IMR-90 (cell line): ENCODE data around the gene ZNF227. TPM values are rescaled to one million over a fixed set of nuclear protein-coding genes. Genes with fewer than 3 reads are reported as not detected.
"Not testable (repeated sequence)": the region's sequence is repeated elsewhere in the genome, so short reads cannot be mapped to it uniquely, and the experiment has no call there.

Experiments
- ATAC-seq: fragments of 200-7000 bp; cut with Tn5 transposase; 2 replicates; pipeline ENCODE4 v1.9.1; 2020; ENCODE audit warnings: low read depth, mild to moderate bottlenecking, moderate library complexity
- BruUV-seq: library from RNA; stranded (reverse); fragments of 400-500 nt; replicated peaks from 2 replicates; lab custom pipeline; 2021; lab: Mats Ljungman, UMichigan
- CTCF ChIA-PET: fragments of 300-600 bp; formaldehyde crosslinking; extraction: SDS; loops from one replicate; lab custom pipeline; 2021; ENCODE audit warnings: antibody characterized with exemption; lab: Yijun Ruan, JAX
- POLR2A ChIA-PET: fragments of 300-600 bp; sonication (Branson Sonifier 250); formaldehyde crosslinking; loops from one replicate; lab custom pipeline; 2022; ENCODE audit warnings: antibody characterized with exemption; ENCODE audit not compliant: unreplicated experiment; lab: Charles Lee
- DNase-seq: peaks from one replicate; pipeline ENCODE4 v3.0.0; 2013
- H2AFZ ChIP-seq: replicated peaks from 2 replicates; pipeline ENCODE3; 2013; ENCODE audit warnings: low read length, mild to moderate bottlenecking; ENCODE audit not compliant: poor library complexity
- H2AK5ac ChIP-seq: 2 replicates; pipeline ENCODE4 v1.6.1; 2013; ENCODE audit warnings: low read depth, low read length, inconsistent platforms
- H2AK9ac ChIP-seq: replicated peaks from 2 replicates; pipeline ENCODE3; 2013; ENCODE audit warnings: mild to moderate bottlenecking, low read depth, low read length, moderate library complexity; ENCODE audit not compliant: poor library complexity
- H2BK120ac ChIP-seq: 2 replicates; pipeline ENCODE4 v1.6.1; 2013; ENCODE audit warnings: low read depth, low read length, inconsistent platforms
- H2BK15ac ChIP-seq: 3 replicates; pipeline ENCODE4 v1.6.1; 2013; ENCODE audit warnings: low read depth, low read length, inconsistent platforms
- H2BK20ac ChIP-seq: 2 replicates; pipeline ENCODE4 v1.6.1; 2013; ENCODE audit warnings: low read depth, mild to moderate bottlenecking, inconsistent platforms, low read length, moderate library complexity
- H2BK5ac ChIP-seq: 2 replicates; pipeline ENCODE4 v1.6.1; 2013; ENCODE audit warnings: mild to moderate bottlenecking, low read depth, low read length, inconsistent platforms; ENCODE audit not compliant: poor library complexity, severe bottlenecking
- H3K14ac ChIP-seq: replicated peaks from 2 replicates; pipeline ENCODE4 v1.6.1; 2013; ENCODE audit warnings: low read depth, low read length, inconsistent platforms
- H3K18ac ChIP-seq: 2 replicates; pipeline ENCODE4 v1.6.1; 2013; ENCODE audit warnings: low read depth, low read length, control low read depth
- H3K23ac ChIP-seq: 2 replicates; pipeline ENCODE4 v1.6.1; 2013; ENCODE audit warnings: low read depth, low read length, inconsistent platforms
- H3K27ac ChIP-seq: 2 replicates; pipeline ENCODE4 v1.5.1; 2013; ENCODE audit warnings: mild to moderate bottlenecking, control low read depth, low read length; ENCODE audit not compliant: insufficient read depth
- H3K27me3 ChIP-seq: 2 replicates; pipeline ENCODE4 v1.6.1; 2013; ENCODE audit warnings: low read length; ENCODE audit not compliant: control insufficient read depth, insufficient read depth
- H3K36me3 ChIP-seq: 2 replicates; pipeline ENCODE4 v1.6.1; 2013; ENCODE audit warnings: low read length, mixed read lengths; ENCODE audit not compliant: control insufficient read depth, insufficient read depth
- H3K4ac ChIP-seq: 2 replicates; pipeline ENCODE4 v1.6.1; 2013; ENCODE audit warnings: low read depth, low read length, inconsistent platforms
- H3K4me1 ChIP-seq: 2 replicates; pipeline ENCODE4 v1.6.1; 2013; ENCODE audit warnings: low read length, mixed read lengths; ENCODE audit not compliant: control insufficient read depth, insufficient read depth
- H3K4me2 ChIP-seq: 2 replicates; pipeline ENCODE4 v1.6.1; 2013; ENCODE audit warnings: low read depth, mild to moderate bottlenecking, control low read depth, low read length, moderate library complexity
- H3K4me3 ChIP-seq: 2 replicates; pipeline ENCODE4 v1.5.1; 2013; ENCODE audit warnings: low read depth, mild to moderate bottlenecking, control low read depth, low read length, moderate library complexity; ENCODE audit not compliant: insufficient read depth
- H3K56ac ChIP-seq: 2 replicates; pipeline ENCODE4 v1.6.1; 2013; ENCODE audit warnings: low read length, inconsistent platforms; ENCODE audit not compliant: insufficient read depth; ENCODE audit errors: extremely low read depth
- H3K79me1 ChIP-seq, 2 experiments: 2 replicates each; pipeline ENCODE4 v1.6.1; 2013; ENCODE audit warnings: low read length in 2 of 2, inconsistent platforms in 1 of 2, low read depth in 1 of 2
- H3K9ac ChIP-seq: 2 replicates; pipeline ENCODE4 v1.6.1; 2013; ENCODE audit warnings: low read depth, low read length, control low read depth
- H3K9me1 ChIP-seq: 2 replicates; pipeline ENCODE4 v1.6.1; 2013; ENCODE audit warnings: low read length, inconsistent platforms; ENCODE audit not compliant: insufficient read depth
- H3K9me3 ChIP-seq: 2 replicates; pipeline ENCODE4 v1.6.1; 2013; ENCODE audit warnings: low read length; ENCODE audit not compliant: control insufficient read depth, insufficient read depth
- H4K20me1 ChIP-seq: 2 replicates; pipeline ENCODE4 v1.6.1; 2013; ENCODE audit warnings: low read length, inconsistent platforms; ENCODE audit not compliant: insufficient read depth
- H4K5ac ChIP-seq: 2 replicates; pipeline ENCODE4 v1.6.1; 2013; ENCODE audit warnings: mild to moderate bottlenecking, low read depth, low read length, control low read depth
- H4K8ac ChIP-seq, 2 experiments: 2 replicates each; pipeline ENCODE4 v1.6.1; 2013; ENCODE audit warnings: low read depth in 2 of 2, low read length in 2 of 2, control low read depth in 1 of 2, inconsistent platforms in 1 of 2
- H4K91ac ChIP-seq: 2 replicates; pipeline ENCODE4 v1.6.1; 2013; ENCODE audit warnings: low read depth, low read length, inconsistent platforms; ENCODE audit not compliant: insufficient read depth
- WGBS, 2 experiments: methylation state at CpG; one replicate each; pipeline versions ENCODE4 v1.1.5 to v1.1.7; 2013; ENCODE audit warnings: missing lambda C conversion rate in 2 of 2; ENCODE audit not compliant: insufficient read length in 1 of 2; ENCODE audit errors: extremely low coverage in 2 of 2; 5-methylcytosine and 5-hydroxymethylcytosine counted together
- dilution Hi-C: fragments of 300-500 bp; cut with HindIII; formaldehyde crosslinking; loops from one replicate; pipeline ENCODE4 v1.14.3; 2018; ENCODE audit warnings: low sequenced_read_pairs; ENCODE audit not compliant: unreplicated experiment
- in situ Hi-C: fragments of 300-500 bp; cut with MboI; formaldehyde crosslinking; loops from 3 replicates; pipeline ENCODE4 v1.14.3; 2019; ENCODE audit warnings: low sequenced_read_pairs, inconsistent platforms, mixed read lengths
- intact Hi-C: fragments of 100-400 bp; cut with micrococcal nuclease; formaldehyde crosslinking; loops from 2 replicates; pipeline ENCODE4 v1.10.0; 2022
- polyA plus RNA-seq, 3 experiments: library from polyadenylated mRNA; depleted of rRNA; stranded (reverse); fragments of >200 nt; gene quantifications; 2 replicates each; pipeline ENCODE4 v1.2.3, GENCODE V29; 2012; ENCODE audit warnings: low replicate concordance in 1 of 3
- total RNA-seq: library from RNA; depleted of rRNA; stranded (reverse); fragments of >200 nt; gene quantifications from 2 replicates; pipeline ENCODE4 v1.2.3, GENCODE V29; 2012

ZNF227 gene
- total and polyA plus RNA-seq, 2 of the 4 experiments (the other 2 are of a cell fraction), result 4.9 to 19.2 TPM

- ATAC-seq, H4K8ac ChIP-seq, H2BK20ac ChIP-seq, H4K91ac ChIP-seq, H4K20me1 ChIP-seq, H3K79me1 ChIP-seq, H3K23ac ChIP-seq, H3K4me2 ChIP-seq, H4K5ac ChIP-seq, H2AFZ ChIP-seq, dilution Hi-C loops, H3K27ac ChIP-seq, H3K9me3 ChIP-seq, H2BK15ac ChIP-seq, H3K4me1 ChIP-seq, POLR2A ChIA-PET, BruUV-seq, H2AK5ac ChIP-seq, CTCF ChIA-PET, H3K27me3 ChIP-seq, H3K18ac ChIP-seq, H3K56ac ChIP-seq, H2BK120ac ChIP-seq, H2BK5ac ChIP-seq, H3K9ac ChIP-seq, intact Hi-C loops, H3K4ac ChIP-seq, H3K4me3 ChIP-seq, DNase-seq, H3K14ac ChIP-seq, in situ Hi-C loops, H2AK9ac ChIP-seq, H3K9me1 ChIP-seq: not testable (repeated sequence)
- H3K36me3 ChIP-seq, result peaks cover 17% of the 10 kb centered on the region
- WGBS, 2 experiments, result no CpG with 5 or more reads among the region's 3 CpGs
These were observed 7.6 kb downstream of the ZNF227 start for GRCh38 chr19:44219926-44220325.

- H3K56ac ChIP-seq, H3K4me2 ChIP-seq, H4K20me1 ChIP-seq, H3K9ac ChIP-seq, H2BK20ac ChIP-seq, H3K23ac ChIP-seq, H3K4ac ChIP-seq, intact Hi-C loops, ATAC-seq, H3K4me1 ChIP-seq, DNase-seq, H3K27me3 ChIP-seq, H3K9me1 ChIP-seq, BruUV-seq, dilution Hi-C loops, H3K79me1 ChIP-seq, H4K8ac ChIP-seq, H2AK9ac ChIP-seq, H2AK5ac ChIP-seq, CTCF ChIA-PET, H2BK5ac ChIP-seq, POLR2A ChIA-PET, H3K27ac ChIP-seq, H3K18ac ChIP-seq, H4K91ac ChIP-seq, H3K14ac ChIP-seq, in situ Hi-C loops, H3K4me3 ChIP-seq, H2BK120ac ChIP-seq, H2BK15ac ChIP-seq, H4K5ac ChIP-seq, H2AFZ ChIP-seq, H3K9me3 ChIP-seq: not testable (repeated sequence)
- WGBS, 2 experiments, result no CpG with 5 or more reads among the region's 6 CpGs
- H3K36me3 ChIP-seq, result peaks cover 15% of the 10 kb centered on the region
These were observed 8.4 kb downstream of the ZNF227 start for GRCh38 chr19:44220761-44221160.
